Measurements from ENCODE around the gene MAST4.

Gene MAST4

DNA sequence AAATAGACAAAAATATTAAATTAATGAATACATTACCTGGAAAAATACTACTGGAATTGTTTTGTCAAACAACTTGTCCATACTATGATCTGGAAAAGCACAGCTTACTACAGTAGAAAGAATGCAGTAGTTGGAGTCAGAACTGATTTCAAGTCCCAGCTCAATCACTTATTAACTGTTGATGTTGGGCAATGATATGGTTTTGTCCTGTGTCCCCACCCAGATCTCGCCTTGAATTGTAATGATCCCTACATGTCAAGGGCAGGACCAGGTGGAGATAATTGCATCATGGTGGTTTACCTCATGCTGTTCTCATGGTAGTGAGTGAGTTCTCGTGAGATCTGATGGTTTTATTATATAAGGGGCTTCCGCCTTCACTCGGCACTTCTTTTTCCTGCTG, 352.9 kb downstream of the MAST4 start:
- DNase-seq = no peak
- TF ChIP-seq, protein P1, sequence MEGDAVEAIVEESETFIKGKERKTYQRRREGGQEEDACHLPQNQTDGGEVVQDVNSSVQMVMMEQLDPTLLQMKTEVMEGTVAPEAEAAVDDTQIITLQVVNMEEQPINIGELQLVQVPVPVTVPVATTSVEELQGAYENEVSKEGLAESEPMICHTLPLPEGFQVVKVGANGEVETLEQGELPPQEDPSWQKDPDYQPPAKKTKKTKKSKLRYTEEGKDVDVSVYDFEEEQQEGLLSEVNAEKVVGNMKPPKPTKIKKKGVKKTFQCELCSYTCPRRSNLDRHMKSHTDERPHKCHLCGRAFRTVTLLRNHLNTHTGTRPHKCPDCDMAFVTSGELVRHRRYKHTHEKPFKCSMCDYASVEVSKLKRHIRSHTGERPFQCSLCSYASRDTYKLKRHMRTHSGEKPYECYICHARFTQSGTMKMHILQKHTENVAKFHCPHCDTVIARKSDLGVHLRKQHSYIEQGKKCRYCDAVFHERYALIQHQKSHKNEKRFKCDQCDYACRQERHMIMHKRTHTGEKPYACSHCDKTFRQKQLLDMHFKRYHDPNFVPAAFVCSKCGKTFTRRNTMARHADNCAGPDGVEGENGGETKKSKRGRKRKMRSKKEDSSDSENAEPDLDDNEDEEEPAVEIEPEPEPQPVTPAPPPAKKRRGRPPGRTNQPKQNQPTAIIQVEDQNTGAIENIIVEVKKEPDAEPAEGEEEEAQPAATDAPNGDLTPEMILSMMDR (IDR thresholded peaks at IDR 0.05; ENCODE audit: low read depth, low read length) = no peak
- no peaks in the 10 kb centered on the region for H3K36me3 ChIP-seq
- no peaks in the 10 kb centered on the region for H3K4me1 ChIP-seq
- H3K9me3 ChIP-seq = no peaks in the 10 kb centered on the region
- no peak overlapping the region for H3K4me3 ChIP-seq (ENCODE audit: low read depth, low read length)
- no peaks in the 10 kb centered on the region for H3K27me3 ChIP-seq

DNA sequence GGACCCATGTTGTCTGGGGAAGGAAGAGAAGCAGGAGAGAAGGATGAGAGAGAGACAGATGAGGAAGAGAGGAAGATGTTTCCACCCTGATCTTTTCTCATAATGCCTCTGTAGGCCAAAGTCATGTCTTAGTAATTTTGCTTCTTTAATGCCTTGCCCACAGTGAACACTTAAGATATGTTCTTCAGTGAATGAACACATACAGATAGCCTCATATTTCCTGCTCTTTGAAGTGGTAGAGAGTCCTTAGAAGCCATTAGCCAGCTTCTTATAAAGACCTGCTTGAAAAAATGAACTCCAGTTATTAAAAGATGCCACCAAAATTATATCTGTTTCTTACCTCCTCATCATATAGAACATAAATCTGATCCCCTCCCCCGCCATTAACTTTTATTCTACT, 356.0 kb downstream of the MAST4 start:
- H3K4me1 ChIP-seq = no peaks in the 10 kb centered on the region
- no peaks in the 10 kb centered on the region for H3K9me3 ChIP-seq
- H3K27me3 ChIP-seq = no peaks in the 10 kb centered on the region
- TF ChIP-seq, protein P1 (IDR thresholded peaks at IDR 0.05; ENCODE audit: low read depth, low read length) = no peak
- H3K36me3 ChIP-seq = no peaks in the 10 kb centered on the region
- H3K4me3 ChIP-seq (ENCODE audit: low read depth, low read length) = no peak overlapping the region
- DNase-seq = no peak

DNA sequence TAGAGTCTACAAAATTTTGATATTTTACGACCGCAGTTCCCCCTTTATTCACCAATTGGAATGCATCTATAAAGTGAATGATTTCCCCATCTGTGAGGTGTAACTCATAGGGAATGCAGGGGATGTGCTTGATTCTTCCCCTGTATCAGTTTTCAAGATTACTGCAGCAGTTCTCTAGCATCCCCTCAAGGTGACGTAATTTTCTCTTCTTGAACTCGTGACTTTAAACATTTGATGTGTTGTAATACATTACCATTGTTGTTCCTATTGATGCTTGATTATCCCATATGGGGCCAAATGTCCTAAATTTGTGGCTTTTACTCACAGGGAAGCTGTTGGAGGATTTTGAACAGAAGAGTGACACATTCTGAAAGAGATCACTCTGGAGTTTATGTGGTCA, 360.2 kb downstream of the MAST4 start:
- no peak overlapping the region for H3K4me3 ChIP-seq (ENCODE audit: low read depth, low read length)
- no peak for DNase-seq
- H3K9me3 ChIP-seq = no peaks in the 10 kb centered on the region
- no peaks in the 10 kb centered on the region for H3K27me3 ChIP-seq
- H3K36me3 ChIP-seq = no peaks in the 10 kb centered on the region
- TF ChIP-seq, protein P1 (IDR thresholded peaks at IDR 0.05; ENCODE audit: low read depth, low read length) = no peak
- H3K4me1 ChIP-seq = no peaks in the 10 kb centered on the region

DNA sequence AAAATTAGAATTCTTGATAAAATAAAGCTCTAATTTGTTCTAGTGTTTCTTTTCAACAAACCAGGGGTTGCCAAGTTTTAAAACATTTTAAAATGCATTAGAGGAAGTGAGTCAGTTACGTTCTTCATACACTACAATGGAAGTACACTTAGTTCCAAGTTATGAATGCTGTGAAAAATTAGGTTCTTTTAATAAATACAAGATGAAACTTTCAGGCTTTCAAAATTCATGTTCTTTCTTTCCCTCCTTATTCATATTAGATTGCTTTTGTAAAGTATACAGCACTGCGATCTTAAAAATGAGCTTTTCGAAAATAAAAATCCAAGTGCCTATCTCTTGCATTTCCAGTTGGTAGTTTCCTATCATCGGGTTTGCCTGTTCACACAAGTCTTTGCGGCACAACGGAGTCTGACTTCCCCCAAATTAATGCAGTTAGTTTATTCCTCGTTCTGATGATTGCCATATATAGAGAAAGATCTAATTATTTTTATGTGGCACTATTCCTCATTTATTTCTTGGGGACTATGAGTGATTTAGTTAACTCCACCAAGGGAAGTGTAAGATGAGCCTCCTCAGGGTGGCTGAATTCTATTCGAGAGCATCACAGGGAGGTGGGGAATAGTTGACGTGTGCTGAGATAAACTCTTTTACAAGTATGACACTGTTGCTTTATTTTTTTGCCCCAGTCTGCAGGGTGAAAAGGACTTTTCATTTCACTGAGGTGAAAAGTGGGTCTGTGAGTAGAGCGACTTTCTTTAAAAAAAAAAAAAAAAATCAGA, 362.2 kb downstream of the MAST4 start:
- H3K4me3 ChIP-seq (ENCODE audit: low read depth, low read length) = no peak overlapping the region
- DNase-seq = no peak
- no peaks in the 10 kb centered on the region for H3K36me3 ChIP-seq
- H3K27me3 ChIP-seq = no peaks in the 10 kb centered on the region
- H3K4me1 ChIP-seq = no peaks in the 10 kb centered on the region
- TF ChIP-seq, protein P1 (IDR thresholded peaks at IDR 0.05; ENCODE audit: low read depth, low read length) = no peak
- H3K9me3 ChIP-seq = no peaks in the 10 kb centered on the region

DNA sequence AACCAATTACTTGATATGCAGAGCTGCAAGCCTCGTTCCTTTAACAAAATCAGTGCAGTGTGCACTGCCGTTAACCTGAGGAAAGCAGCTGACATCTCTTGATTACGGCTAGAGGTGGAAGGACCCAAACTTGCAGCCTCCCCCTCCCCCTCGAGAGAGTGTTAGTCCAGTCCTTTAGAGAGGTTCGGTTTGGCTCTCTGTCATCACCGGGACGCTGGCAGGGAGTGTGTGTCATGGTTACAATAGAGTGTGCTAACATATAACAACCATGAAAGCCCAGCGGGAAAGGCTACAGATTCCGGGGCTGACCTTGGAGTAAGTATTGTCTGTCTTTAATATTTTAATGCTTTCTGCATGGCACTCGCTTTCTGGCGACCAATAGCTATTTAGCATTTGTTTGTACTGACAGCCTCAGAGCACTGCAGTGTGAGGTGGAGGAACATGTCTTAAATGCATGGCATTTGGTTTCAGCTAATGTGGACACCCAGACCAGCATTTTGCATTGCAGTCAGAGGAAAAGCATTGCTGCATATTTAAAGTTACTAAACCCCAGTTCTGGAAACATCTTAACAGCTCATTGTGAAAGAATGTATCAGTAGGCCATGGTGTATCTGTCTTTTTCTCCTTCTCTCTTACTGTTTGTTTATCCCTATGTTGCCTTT, 362.9 kb downstream of the MAST4 start:
- no peak overlapping the region for H3K4me3 ChIP-seq (ENCODE audit: low read depth, low read length)
- no peaks in the 10 kb centered on the region for H3K36me3 ChIP-seq
- H3K4me1 ChIP-seq = no peaks in the 10 kb centered on the region
- no peak for DNase-seq
- no peaks in the 10 kb centered on the region for H3K27me3 ChIP-seq
- TF ChIP-seq, protein P1 (IDR thresholded peaks at IDR 0.05; ENCODE audit: low read depth, low read length) = no peak
- no peaks in the 10 kb centered on the region for H3K9me3 ChIP-seq

DNA sequence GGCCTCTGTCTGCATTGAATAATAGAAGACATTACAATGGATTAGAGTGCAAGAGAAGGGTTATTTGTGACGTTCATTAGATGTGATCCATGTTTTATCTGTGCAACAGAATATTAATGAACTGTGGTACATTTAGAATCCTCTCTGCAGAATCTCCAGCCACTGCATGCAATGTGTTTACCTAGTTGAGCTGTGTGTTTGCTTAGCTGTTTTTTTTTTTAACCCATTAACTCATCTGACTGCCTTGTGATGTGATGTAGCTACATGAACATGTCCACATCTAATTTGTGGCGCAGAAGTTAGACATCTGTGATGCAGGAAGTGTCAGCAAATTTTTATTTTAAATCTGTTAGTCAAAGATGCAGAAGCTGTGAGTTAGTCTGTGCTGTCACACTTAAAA, 363.5 kb downstream of the MAST4 start:
- no peak overlapping the region for H3K4me3 ChIP-seq (ENCODE audit: low read depth, low read length)
- no peaks in the 10 kb centered on the region for H3K9me3 ChIP-seq
- no peaks in the 10 kb centered on the region for H3K27me3 ChIP-seq
- no peaks in the 10 kb centered on the region for H3K4me1 ChIP-seq
- TF ChIP-seq, protein P1 (IDR thresholded peaks at IDR 0.05; ENCODE audit: low read depth, low read length) = no peak
- no peaks in the 10 kb centered on the region for H3K36me3 ChIP-seq
- DNase-seq = no peak

All from BE2C (cell line).